H1 (cell line): ENCODE measurements around the gene BMI1. TPM values are rescaled to one million over a fixed set of nuclear protein-coding genes. Genes with fewer than 3 reads are reported as not detected.

ENCODE experiments used
- CEBPB ChIP-seq: IDR thresholded peaks from 2 replicates; pipeline ENCODE4 v1.6.1; 2012; ENCODE audit warnings: low read depth, low read length
- CTBP2 ChIP-seq: IDR thresholded peaks from 2 replicates; pipeline ENCODE4 v1.7.0; 2011; ENCODE audit warnings: borderline replicate concordance, mild to moderate bottlenecking, moderate library complexity, mixed read lengths, low read length; ENCODE audit not compliant: insufficient read depth, insufficient read length
- EP300 ChIP-seq, 2 experiments: IDR thresholded peaks; 1 replicate in 1 of 2; 2 replicates in 1 of 2; pipeline ENCODE4 v1.6.1; 2011 to 2012; ENCODE audit warnings: low read depth in 2 of 2, low read length in 2 of 2, mild to moderate bottlenecking in 2 of 2, borderline replicate concordance in 1 of 2, inconsistent platforms in 1 of 2, moderate library complexity in 1 of 2
- GABPA ChIP-seq: IDR thresholded peaks from 2 replicates; pipeline ENCODE4 v1.6.1; 2011; ENCODE audit warnings: mild to moderate bottlenecking, low read length, moderate library complexity, borderline replicate concordance; ENCODE audit not compliant: insufficient read depth
- HDAC6 ChIP-seq: IDR thresholded peaks from one replicate; pipeline ENCODE4 v1.7.1; 2012; ENCODE audit warnings: low read depth, mild to moderate bottlenecking, inconsistent platforms, low read length, moderate library complexity
- KDM1A ChIP-seq: fragments of 200-600, 300-600 bp; sonication (generic); IDR thresholded peaks from 2 replicates; pipeline ENCODE4 v1.7.1; 2016; ENCODE audit warnings: mild to moderate bottlenecking, low read length, borderline replicate concordance
- KDM5A ChIP-seq: fragments of 200-600 bp; IDR thresholded peaks from 2 replicates; pipeline ENCODE4 v1.7.1; 2012; ENCODE audit warnings: mild to moderate bottlenecking, low read length, inconsistent platforms, mixed read lengths
- MAFK ChIP-seq: IDR thresholded peaks from 2 replicates; pipeline ENCODE4 v1.6.1; 2012; ENCODE audit warnings: low read depth, mild to moderate bottlenecking, improper control_type of control experiment, low read length
- NRF1 ChIP-seq: IDR thresholded peaks from 2 replicates; pipeline ENCODE4 v1.6.1; 2011; ENCODE audit warnings: mild to moderate bottlenecking, low read depth, low read length, improper control_type of control experiment
- PHF8 ChIP-seq: fragments of 200-600 bp; sonication (generic); conservative IDR thresholded peaks from 2 replicates; pipeline ENCODE4 v1.7.1; 2012; ENCODE audit warnings: low read depth, mild to moderate bottlenecking, inconsistent platforms, low read length, moderate library complexity
- POLR2A ChIP-seq, 2 experiments: IDR thresholded peaks; 1 replicate in 1 of 2; 2 replicates in 1 of 2; pipeline ENCODE4 v1.6.1; 2011; ENCODE audit warnings: low read depth in 2 of 2, low read length in 2 of 2, mild to moderate bottlenecking in 2 of 2; ENCODE audit errors: control extremely low read depth in 1 of 2
- POLR2AphosphoS5 ChIP-seq: IDR thresholded peaks from 2 replicates; pipeline ENCODE4 v1.6.1; 2011; ENCODE audit warnings: low read depth, low read length
- RNF2 ChIP-seq: fragments of 200-900, 300-1000 bp; sonication (generic); IDR thresholded peaks from 2 replicates; pipeline ENCODE4 v1.7.1; 2016; ENCODE audit warnings: borderline replicate concordance, low read depth, mild to moderate bottlenecking, antibody characterized with exemption, low read length; ENCODE audit not compliant: poor library complexity, severe bottlenecking; ENCODE audit errors: missing control alignments
- SIN3A ChIP-seq, 2 experiments: IDR thresholded peaks in 1 of 2; conservative IDR thresholded peaks in 1 of 2; 2 replicates each; pipeline ENCODE4 v1.6.1; 2011 to 2012; ENCODE audit warnings: low read length in 2 of 2, improper control_type of control experiment in 1 of 2, low read depth in 1 of 2, mild to moderate bottlenecking in 1 of 2
- SIRT6 ChIP-seq: IDR thresholded peaks from one replicate; pipeline ENCODE4 v1.7.1; 2012; ENCODE audit warnings: low read length, inconsistent platforms
- SP4 ChIP-seq: IDR thresholded peaks from 2 replicates; pipeline ENCODE4 v1.6.1; 2012; ENCODE audit warnings: low read length, inconsistent platforms
- TAF1 ChIP-seq: IDR thresholded peaks from 2 replicates; pipeline ENCODE4 v1.6.1; 2011; ENCODE audit warnings: mild to moderate bottlenecking, low read depth, low read length
- TAF7 ChIP-seq: optimal IDR thresholded peaks from 2 replicates; pipeline ENCODE3; 2011; ENCODE audit warnings: low read depth, mild to moderate bottlenecking, inconsistent platforms, low read length, moderate library complexity, borderline replicate concordance
- polyA plus RNA-seq, 7 experiments: library from polyadenylated mRNA; depleted of rRNA in 3 of 7; stranded (reverse) in 5 of 7; unstranded in 2 of 7; fragments of >200 nt in 5 of 7; fragments of 200-250 nt in 2 of 7; gene quantifications; 1 replicate in 5 of 7; 2 replicates in 1 of 7; 4 replicates in 1 of 7; pipeline versions ENCODE4 v1.2.1 to v1.2.3, GENCODE V29; 2011 to 2013; ENCODE audit warnings: missing spikeins in 2 of 7, mixed read lengths in 2 of 7
- total RNA-seq: library from RNA; stranded (reverse); fragmentation: NEBNext Ultra II Directional; extraction: Animal tissue kit (Norgen Biotek cat#: 25700); gene quantifications from 2 replicates; pipeline ENCODE4 v1.2.1, GENCODE V29; 2021
- TF ChIP-seq, protein P1 (sequence below): IDR thresholded peaks from 2 replicates; pipeline ENCODE4 v1.6.1; 2011; ENCODE audit warnings: low read length, improper control_type of control experiment
- TF ChIP-seq, protein P2 (sequence below), 3 experiments: IDR thresholded peaks; 1 replicate in 2 of 3; 2 replicates in 1 of 3; pipeline versions ENCODE4 v1.5.1 to v1.6.1; 2011; ENCODE audit warnings: low read length in 3 of 3, mild to moderate bottlenecking in 3 of 3, inconsistent platforms in 2 of 3, low read depth in 1 of 3, moderate library complexity in 1 of 3; ENCODE audit not compliant: insufficient read depth in 1 of 3; ENCODE audit errors: control extremely low read depth in 1 of 3

Gene BMI1
- total and polyA plus RNA-seq, 2 of the 8 experiments (the other 6 are each of a cell fraction or from before 2014, with no cell fraction given): 2.8 to 10.7 TPM

DNA sequence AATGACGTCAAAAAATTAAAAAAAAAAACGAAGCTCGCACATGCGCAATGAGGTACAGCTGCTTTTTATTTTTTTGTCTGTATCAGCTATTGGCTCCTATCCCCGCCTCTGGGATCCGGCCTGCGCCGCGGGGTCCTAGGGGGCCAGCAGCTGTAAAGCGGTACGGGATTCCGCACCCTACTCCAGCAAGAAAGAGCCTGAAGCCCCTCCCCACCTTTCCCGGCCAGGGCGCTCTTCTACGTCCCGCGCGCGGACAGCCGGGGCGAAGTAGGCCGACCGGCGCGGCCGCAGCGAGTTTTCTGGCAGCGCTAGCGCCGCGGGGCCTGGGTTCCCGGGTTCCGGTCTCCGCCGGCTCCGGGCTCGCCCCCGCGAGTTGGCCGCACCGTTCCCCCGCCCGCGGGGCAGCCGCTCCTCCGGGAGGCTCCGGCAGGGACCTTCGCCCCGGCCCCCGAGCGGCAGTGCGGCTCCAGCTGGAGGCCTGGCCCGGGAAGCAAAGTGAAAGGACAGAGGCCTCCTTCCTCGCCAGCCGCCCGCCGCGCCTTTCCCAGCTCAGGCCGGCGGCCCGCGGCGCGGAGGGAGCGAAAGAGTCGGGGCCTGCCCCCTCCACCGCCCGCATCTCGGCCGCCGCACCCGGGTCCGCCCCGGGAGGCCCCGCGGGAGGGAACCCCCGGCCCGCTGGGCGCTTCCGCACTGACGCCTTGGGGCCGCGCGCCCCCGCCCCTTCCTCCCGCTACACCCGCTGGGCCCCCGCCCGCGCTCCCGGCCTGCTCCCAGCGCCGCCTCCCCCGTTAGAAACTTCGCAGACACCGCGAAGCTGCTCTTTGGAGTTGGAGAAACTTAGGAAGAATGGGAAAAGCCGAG lies 19.7 kb downstream of the BMI1 start (continued):
- TF ChIP-seq RNF2 (no peak), GABPA (no peak), KDM1A (no peak), POLR2AphosphoS5 (no peak), NRF1 (peak; percentile 75), EP300 (IDR thresholded peaks at IDR 0.05; ENCODE audit: borderline replicate concordance in 1 of 2, low read depth in 2 of 2, low read length in 2 of 2) (no peak), HDAC6 (no peak), KDM5A (no peak), SIRT6 (no peak), CEBPB (no peak), POLR2A (IDR thresholded peaks at IDR 0.05; ENCODE audit: control extremely low read depth in 1 of 2, low read depth in 2 of 2, low read length in 2 of 2) (no peak), TAF1 (no peak), SP4 (no peak), CTBP2 (no peak), SIN3A (conservative IDR thresholded peaks at IDR 0.05 in 1 of 2, IDR thresholded peaks at IDR 0.05 in 1 of 2; ENCODE audit: low read depth in 1 of 2, low read length in 2 of 2) (0 out of 4 replicates have a peak, but pooled peaks of 1 of the 2 experiments have one; percentile 9), MAFK (no peak), PHF8 (no peak), TAF7 (no peak)
- TF ChIP-seq, protein P1, sequence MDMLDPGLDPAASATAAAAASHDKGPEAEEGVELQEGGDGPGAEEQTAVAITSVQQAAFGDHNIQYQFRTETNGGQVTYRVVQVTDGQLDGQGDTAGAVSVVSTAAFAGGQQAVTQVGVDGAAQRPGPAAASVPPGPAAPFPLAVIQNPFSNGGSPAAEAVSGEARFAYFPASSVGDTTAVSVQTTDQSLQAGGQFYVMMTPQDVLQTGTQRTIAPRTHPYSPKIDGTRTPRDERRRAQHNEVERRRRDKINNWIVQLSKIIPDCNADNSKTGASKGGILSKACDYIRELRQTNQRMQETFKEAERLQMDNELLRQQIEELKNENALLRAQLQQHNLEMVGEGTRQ: no peak
- TF ChIP-seq, protein P2, sequence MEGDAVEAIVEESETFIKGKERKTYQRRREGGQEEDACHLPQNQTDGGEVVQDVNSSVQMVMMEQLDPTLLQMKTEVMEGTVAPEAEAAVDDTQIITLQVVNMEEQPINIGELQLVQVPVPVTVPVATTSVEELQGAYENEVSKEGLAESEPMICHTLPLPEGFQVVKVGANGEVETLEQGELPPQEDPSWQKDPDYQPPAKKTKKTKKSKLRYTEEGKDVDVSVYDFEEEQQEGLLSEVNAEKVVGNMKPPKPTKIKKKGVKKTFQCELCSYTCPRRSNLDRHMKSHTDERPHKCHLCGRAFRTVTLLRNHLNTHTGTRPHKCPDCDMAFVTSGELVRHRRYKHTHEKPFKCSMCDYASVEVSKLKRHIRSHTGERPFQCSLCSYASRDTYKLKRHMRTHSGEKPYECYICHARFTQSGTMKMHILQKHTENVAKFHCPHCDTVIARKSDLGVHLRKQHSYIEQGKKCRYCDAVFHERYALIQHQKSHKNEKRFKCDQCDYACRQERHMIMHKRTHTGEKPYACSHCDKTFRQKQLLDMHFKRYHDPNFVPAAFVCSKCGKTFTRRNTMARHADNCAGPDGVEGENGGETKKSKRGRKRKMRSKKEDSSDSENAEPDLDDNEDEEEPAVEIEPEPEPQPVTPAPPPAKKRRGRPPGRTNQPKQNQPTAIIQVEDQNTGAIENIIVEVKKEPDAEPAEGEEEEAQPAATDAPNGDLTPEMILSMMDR (IDR thresholded peaks at IDR 0.05; ENCODE audit: control extremely low read depth in 1 of 3, insufficient read depth in 1 of 3, low read depth in 1 of 3, low read length in 3 of 3): no peak
